ENCODE results near the gene ONECUT3. TPM values are rescaled to one million over a fixed set of nuclear protein-coding genes. Genes with fewer than 3 reads are reported as not detected.

Gene ONECUT3
- total RNA-seq, 1 experiment from 2014 or later, result not detected

GRCh38 chr19:1825909-1826556, 72.7 kb downstream of the ONECUT3 start:
- Histone ChIP-seq H3K36me3 (peaks cover 4% of the 10 kb centered on the region), H3K4me3 (no peak overlapping the region), H3K27me3 (no peaks in the 10 kb centered on the region), H3K9me3 (no peaks in the 10 kb centered on the region)
- peak; percentile 36 for DNase-seq

GRCh38 chr19:1826557-1827521, 73.5 kb downstream of the ONECUT3 start:
- Histone ChIP-seq H3K4me3 (no peak overlapping the region), H3K36me3 (peaks cover 4% of the 10 kb centered on the region), H3K9me3 (no peaks in the 10 kb centered on the region), H3K27me3 (no peaks in the 10 kb centered on the region)
- no peak for DNase-seq

GRCh38 chr19:1827566-1828278, 74.4 kb downstream of the ONECUT3 start:
- no peak overlapping the region for H3K4me3 ChIP-seq
- peaks cover 4% of the 10 kb centered on the region for H3K36me3 ChIP-seq
- no peaks in the 10 kb centered on the region for H3K9me3 ChIP-seq

GRCh38 chr19:1828279-1829238, 75.3 kb downstream of the ONECUT3 start:
- no peaks in the 10 kb centered on the region for H3K27me3 ChIP-seq
- peaks cover 4% of the 10 kb centered on the region for H3K36me3 ChIP-seq
- no peak for DNase-seq
- H3K9me3 ChIP-seq, result no peaks in the 10 kb centered on the region
- no peak overlapping the region for H3K4me3 ChIP-seq

More at GRCh38 chr19:1827566-1828278, 74.4 kb downstream of the ONECUT3 start:
- no peaks in the 10 kb centered on the region for H3K27me3 ChIP-seq
- no peak for DNase-seq

- no peak for DNase-seq
These were observed 76.7 kb downstream of the ONECUT3 start for GRCh38 chr19:1829958-1830357.

GRCh38 chr19:1830568-1830967, 77.3 kb downstream of the ONECUT3 start:
- DNase-seq, result no peak
- H3K36me3 ChIP-seq, result peaks cover 4% of the 10 kb centered on the region
- no peak overlapping the region for H3K4me3 ChIP-seq
- H3K9me3 ChIP-seq, result no peaks in the 10 kb centered on the region
- H3K27me3 ChIP-seq, result no peaks in the 10 kb centered on the region

More at GRCh38 chr19:1829958-1830357, 76.7 kb downstream of the ONECUT3 start:
- H3K36me3 ChIP-seq, result peaks cover 4% of the 10 kb centered on the region
- H3K27me3 ChIP-seq, result no peaks in the 10 kb centered on the region
- no peak overlapping the region for H3K4me3 ChIP-seq
- H3K9me3 ChIP-seq, result no peaks in the 10 kb centered on the region

Other genes starting within 250 kb of the ONECUT3 start
- gene ADAMTSL5, start 240.5 kb upstream of the ONECUT3 start, total RNA-seq (2014; rRNA removed; shearing (Covaris generic); ENCODE audit: low replicate concordance), result 1.1 TPM in 1 of 2 replicates, not detected in the other
- not detected in 2 replicates for gene PLK5, start 229.4 kb upstream of the ONECUT3 start, total RNA-seq (2014; rRNA removed; shearing (Covaris generic); ENCODE audit: low replicate concordance)
- 26.0 and 27.5 TPM in 2 replicates for gene MEX3D, start 185.2 kb upstream of the ONECUT3 start, total RNA-seq (2014; rRNA removed; shearing (Covaris generic); ENCODE audit: low replicate concordance)
- 75.8 and 119 TPM in 2 replicates for gene MBD3, start 160.6 kb upstream of the ONECUT3 start, total RNA-seq (2014; rRNA removed; shearing (Covaris generic); ENCODE audit: low replicate concordance)
- 59.5 and 192 TPM in 2 replicates for gene UQCR11, start 148.0 kb upstream of the ONECUT3 start, total RNA-seq (2014; rRNA removed; shearing (Covaris generic); ENCODE audit: low replicate concordance)
- 78.5 and 135 TPM in 2 replicates for gene TCF3, start 100.9 kb upstream of the ONECUT3 start, total RNA-seq (2014; rRNA removed; shearing (Covaris generic); ENCODE audit: low replicate concordance)
- not detected in 2 replicates for gene ATP8B3, start 58.8 kb downstream of the ONECUT3 start, total RNA-seq (2014; rRNA removed; shearing (Covaris generic); ENCODE audit: low replicate concordance)
- 2.2 and 4.4 TPM in 2 replicates for gene REXO1, start 95.0 kb downstream of the ONECUT3 start, total RNA-seq (2014; rRNA removed; shearing (Covaris generic); ENCODE audit: low replicate concordance)
- gene KLF16, start 110.1 kb downstream of the ONECUT3 start, total RNA-seq (2014; rRNA removed; shearing (Covaris generic); ENCODE audit: low replicate concordance), result 8.1 and 12.6 TPM in 2 replicates
- gene ABHD17A, start 132.0 kb downstream of the ONECUT3 start, total RNA-seq (2014; rRNA removed; shearing (Covaris generic); ENCODE audit: low replicate concordance), result 51.7 and 70.7 TPM in 2 replicates
- gene ADAT3, start 151.9 kb downstream of the ONECUT3 start, total RNA-seq (2014; rRNA removed; shearing (Covaris generic); ENCODE audit: low replicate concordance), result 3.6 TPM in 1 of 2 replicates, not detected in the other
- gene SCAMP4, start 151.9 kb downstream of the ONECUT3 start, total RNA-seq (2014; rRNA removed; shearing (Covaris generic); ENCODE audit: low replicate concordance), result 33.0 and 41.5 TPM in 2 replicates
- 20.1 and 34.5 TPM in 2 replicates for gene CSNK1G2, start 187.7 kb downstream of the ONECUT3 start, total RNA-seq (2014; rRNA removed; shearing (Covaris generic); ENCODE audit: low replicate concordance)

Data from MG63 (cell line).